ENCODE measurements around the gene ZDHHC5. TPM values are rescaled to one million over a fixed set of nuclear protein-coding genes. Genes with fewer than 3 reads are reported as not detected.

ZDHHC5 gene
- total and polyA plus RNA-seq, 2 of the 13 experiments (the other 11 are each of a cell fraction or from before 2014, with no cell fraction given) = 26.6 to 34.0 TPM

DNA sequence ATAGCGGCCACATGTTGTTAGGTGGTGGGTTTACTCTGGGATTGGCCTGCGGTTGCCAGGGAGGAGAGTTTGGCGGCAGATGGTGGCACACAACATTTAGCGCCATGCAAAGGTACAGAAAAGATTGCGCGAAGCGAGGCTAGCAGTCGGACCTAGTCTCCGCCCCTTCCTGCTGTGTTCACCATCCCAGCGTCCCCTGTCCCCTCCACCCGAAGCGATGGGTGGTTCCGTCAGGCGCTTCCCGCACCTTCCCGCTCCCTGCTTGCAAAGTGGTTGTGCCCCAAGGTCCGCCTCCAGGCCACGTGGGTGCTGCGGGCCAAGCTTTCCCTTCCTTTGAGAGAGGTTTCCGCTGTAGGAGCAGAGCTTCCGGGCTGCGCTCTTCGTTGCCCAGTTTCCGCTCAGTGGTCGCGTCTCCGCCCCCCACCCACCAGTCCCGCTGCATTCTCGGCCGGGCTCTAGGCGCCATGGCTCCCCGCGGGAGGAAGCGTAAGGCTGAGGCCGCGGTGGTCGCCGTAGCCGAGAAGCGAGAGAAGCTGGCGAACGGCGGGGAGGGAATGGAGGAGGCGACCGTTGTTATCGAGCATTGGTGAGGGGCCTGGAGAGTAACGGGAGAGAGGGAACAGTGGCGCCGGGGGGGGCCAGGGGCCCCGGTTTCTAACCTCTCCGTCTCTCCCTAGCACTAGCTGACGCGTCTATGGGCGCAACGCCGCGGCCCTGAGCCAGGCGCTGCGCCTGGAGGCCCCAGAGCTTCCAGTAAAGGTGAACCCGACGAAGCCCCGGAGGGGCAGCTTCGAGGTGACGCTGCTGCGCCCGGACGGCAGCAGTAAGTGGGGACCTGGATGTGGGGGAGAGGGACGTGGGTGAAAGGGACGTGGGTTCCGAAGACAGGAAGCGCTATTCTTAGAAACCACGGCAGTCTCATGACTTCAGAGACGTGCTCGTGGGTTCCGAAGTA is 73.5 kb downstream of the ZDHHC5 start, which contains the start of gene SELENOH (continued):
- no peak for TF ChIP-seq ZNF670 (CRISPR knock-in tag; IDR thresholded peaks at IDR 0.05; ENCODE audit: borderline replicate concordance)
- no peak; the same call in 1 of the 2 replicates for TF ChIP-seq MIXL1 (CRISPR knock-in tag; IDR thresholded peaks at IDR 0.05)
- peak; percentile 91 for TF ChIP-seq SAP130 (CRISPR knock-in tag; IDR thresholded peaks at IDR 0.05; ENCODE audit: low read depth)
- peak; percentile 88 for TF ChIP-seq AGO1 (IDR thresholded peaks at IDR 0.05; ENCODE audit: low read depth, low read length, poor library complexity, severe bottlenecking)
- TF ChIP-seq, protein P1, sequence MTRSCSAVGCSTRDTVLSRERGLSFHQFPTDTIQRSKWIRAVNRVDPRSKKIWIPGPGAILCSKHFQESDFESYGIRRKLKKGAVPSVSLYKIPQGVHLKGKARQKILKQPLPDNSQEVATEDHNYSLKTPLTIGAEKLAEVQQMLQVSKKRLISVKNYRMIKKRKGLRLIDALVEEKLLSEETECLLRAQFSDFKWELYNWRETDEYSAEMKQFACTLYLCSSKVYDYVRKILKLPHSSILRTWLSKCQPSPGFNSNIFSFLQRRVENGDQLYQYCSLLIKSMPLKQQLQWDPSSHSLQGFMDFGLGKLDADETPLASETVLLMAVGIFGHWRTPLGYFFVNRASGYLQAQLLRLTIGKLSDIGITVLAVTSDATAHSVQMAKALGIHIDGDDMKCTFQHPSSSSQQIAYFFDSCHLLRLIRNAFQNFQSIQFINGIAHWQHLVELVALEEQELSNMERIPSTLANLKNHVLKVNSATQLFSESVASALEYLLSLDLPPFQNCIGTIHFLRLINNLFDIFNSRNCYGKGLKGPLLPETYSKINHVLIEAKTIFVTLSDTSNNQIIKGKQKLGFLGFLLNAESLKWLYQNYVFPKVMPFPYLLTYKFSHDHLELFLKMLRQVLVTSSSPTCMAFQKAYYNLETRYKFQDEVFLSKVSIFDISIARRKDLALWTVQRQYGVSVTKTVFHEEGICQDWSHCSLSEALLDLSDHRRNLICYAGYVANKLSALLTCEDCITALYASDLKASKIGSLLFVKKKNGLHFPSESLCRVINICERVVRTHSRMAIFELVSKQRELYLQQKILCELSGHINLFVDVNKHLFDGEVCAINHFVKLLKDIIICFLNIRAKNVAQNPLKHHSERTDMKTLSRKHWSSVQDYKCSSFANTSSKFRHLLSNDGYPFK (CRISPR knock-in tag; IDR thresholded peaks at IDR 0.05; ENCODE audit: borderline replicate concordance) = peak; percentile 83; the same call in 1 of the 2 replicates
- peak; percentile 40; the same call in 1 of the 2 replicates for TF ChIP-seq NFYB (CRISPR knock-in tag; IDR thresholded peaks at IDR 0.05)
- TF ChIP-seq ZNF564 (CRISPR knock-in tag; IDR thresholded peaks at IDR 0.05) = no peak
- no peak for TF ChIP-seq SUZ12 (IDR thresholded peaks at IDR 0.05; ENCODE audit: low read depth, low read length)
- 0 out of 2 replicates have a peak, but pooled peaks have one; percentile 45 for TF ChIP-seq MED13 (CRISPR knock-in tag; IDR thresholded peaks at IDR 0.05)
- 0 out of 2 replicates have a peak, but pooled peaks have one; percentile 42 for TF ChIP-seq ARHGAP35 (CRISPR knock-in tag; IDR thresholded peaks at IDR 0.05; ENCODE audit: borderline replicate concordance)
- no peak for TF ChIP-seq SNAPC2 (CRISPR knock-in tag; IDR thresholded peaks at IDR 0.05)
- TF ChIP-seq ZSCAN22 (CRISPR knock-in tag; IDR thresholded peaks at IDR 0.05) = no peak
- TF ChIP-seq, protein P2, sequence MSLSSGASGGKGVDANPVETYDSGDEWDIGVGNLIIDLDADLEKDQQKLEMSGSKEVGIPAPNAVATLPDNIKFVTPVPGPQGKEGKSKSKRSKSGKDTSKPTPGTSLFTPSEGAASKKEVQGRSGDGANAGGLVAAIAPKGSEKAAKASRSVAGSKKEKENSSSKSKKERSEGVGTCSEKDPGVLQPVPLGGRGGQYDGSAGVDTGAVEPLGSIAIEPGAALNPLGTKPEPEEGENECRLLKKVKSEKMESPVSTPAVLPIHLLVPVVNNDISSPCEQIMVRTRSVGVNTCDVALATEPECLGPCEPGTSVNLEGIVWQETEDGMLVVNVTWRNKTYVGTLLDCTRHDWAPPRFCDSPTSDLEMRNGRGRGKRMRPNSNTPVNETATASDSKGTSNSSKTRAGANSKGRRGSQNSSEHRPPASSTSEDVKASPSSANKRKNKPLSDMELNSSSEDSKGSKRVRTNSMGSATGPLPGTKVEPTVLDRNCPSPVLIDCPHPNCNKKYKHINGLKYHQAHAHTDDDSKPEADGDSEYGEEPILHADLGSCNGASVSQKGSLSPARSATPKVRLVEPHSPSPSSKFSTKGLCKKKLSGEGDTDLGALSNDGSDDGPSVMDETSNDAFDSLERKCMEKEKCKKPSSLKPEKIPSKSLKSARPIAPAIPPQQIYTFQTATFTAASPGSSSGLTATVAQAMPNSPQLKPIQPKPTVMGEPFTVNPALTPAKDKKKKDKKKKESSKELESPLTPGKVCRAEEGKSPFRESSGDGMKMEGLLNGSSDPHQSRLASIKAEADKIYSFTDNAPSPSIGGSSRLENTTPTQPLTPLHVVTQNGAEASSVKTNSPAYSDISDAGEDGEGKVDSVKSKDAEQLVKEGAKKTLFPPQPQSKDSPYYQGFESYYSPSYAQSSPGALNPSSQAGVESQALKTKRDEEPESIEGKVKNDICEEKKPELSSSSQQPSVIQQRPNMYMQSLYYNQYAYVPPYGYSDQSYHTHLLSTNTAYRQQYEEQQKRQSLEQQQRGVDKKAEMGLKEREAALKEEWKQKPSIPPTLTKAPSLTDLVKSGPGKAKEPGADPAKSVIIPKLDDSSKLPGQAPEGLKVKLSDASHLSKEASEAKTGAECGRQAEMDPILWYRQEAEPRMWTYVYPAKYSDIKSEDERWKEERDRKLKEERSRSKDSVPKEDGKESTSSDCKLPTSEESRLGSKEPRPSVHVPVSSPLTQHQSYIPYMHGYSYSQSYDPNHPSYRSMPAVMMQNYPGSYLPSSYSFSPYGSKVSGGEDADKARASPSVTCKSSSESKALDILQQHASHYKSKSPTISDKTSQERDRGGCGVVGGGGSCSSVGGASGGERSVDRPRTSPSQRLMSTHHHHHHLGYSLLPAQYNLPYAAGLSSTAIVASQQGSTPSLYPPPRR (CRISPR knock-in tag; IDR thresholded peaks at IDR 0.05; ENCODE audit: borderline replicate concordance) = no peak
- no peak for TF ChIP-seq ZNF253 (CRISPR knock-in tag; IDR thresholded peaks at IDR 0.05; ENCODE audit: borderline replicate concordance)
- TF ChIP-seq, protein P3, sequence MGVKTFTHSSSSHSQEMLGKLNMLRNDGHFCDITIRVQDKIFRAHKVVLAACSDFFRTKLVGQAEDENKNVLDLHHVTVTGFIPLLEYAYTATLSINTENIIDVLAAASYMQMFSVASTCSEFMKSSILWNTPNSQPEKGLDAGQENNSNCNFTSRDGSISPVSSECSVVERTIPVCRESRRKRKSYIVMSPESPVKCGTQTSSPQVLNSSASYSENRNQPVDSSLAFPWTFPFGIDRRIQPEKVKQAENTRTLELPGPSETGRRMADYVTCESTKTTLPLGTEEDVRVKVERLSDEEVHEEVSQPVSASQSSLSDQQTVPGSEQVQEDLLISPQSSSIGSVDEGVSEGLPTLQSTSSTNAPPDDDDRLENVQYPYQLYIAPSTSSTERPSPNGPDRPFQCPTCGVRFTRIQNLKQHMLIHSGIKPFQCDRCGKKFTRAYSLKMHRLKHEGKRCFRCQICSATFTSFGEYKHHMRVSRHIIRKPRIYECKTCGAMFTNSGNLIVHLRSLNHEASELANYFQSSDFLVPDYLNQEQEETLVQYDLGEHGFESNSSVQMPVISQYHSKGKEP (CRISPR knock-in tag; IDR thresholded peaks at IDR 0.05) = no peak
- TF ChIP-seq SMC3 (IDR thresholded peaks at IDR 0.05; ENCODE audit: low read length) = no peak
- TF ChIP-seq, protein P4, sequence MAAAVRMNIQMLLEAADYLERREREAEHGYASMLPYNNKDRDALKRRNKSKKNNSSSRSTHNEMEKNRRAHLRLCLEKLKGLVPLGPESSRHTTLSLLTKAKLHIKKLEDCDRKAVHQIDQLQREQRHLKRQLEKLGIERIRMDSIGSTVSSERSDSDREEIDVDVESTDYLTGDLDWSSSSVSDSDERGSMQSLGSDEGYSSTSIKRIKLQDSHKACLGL (CRISPR knock-in tag; IDR thresholded peaks at IDR 0.05) = peak; percentile 62; the same call in 1 of the 2 replicates
